ENCODE results near the gene C22orf39.

C22orf39 gene

GRCh38 chr22:19483481-19484244 is 36.2 kb upstream of the C22orf39 start:
- peaks cover 66% of the 10 kb centered on the region for H3K36me3 ChIP-seq (ENCODE audit: insufficient read depth, low read depth, low read length)

GRCh38 chr22:19482297-19482696 is 34.8 kb upstream of the C22orf39 start:
- no peak overlapping the region for H3K4me3 ChIP-seq (ENCODE audit: low read length)
- no peaks in the 10 kb centered on the region for H3K27me3 ChIP-seq (ENCODE audit: insufficient read depth, low read length)
- no peak overlapping the region for H3K9ac ChIP-seq (ENCODE audit: low read depth, low read length)
- H3K27ac ChIP-seq (ENCODE audit: low read length), result no peak overlapping the region
- no peaks in the 10 kb centered on the region for H3K9me3 ChIP-seq (ENCODE audit: insufficient read depth, low read depth, low read length)
- no peaks in the 10 kb centered on the region for H3K4me1 ChIP-seq (ENCODE audit: insufficient read depth, low read length)
- peaks cover 52% of the 10 kb centered on the region for H3K36me3 ChIP-seq (ENCODE audit: insufficient read depth, low read depth, low read length)

More at GRCh38 chr22:19483481-19484244, 36.2 kb upstream of the C22orf39 start:
- Histone ChIP-seq H3K9ac (ENCODE audit: low read depth, low read length) (no peak overlapping the region), H3K27ac (ENCODE audit: low read length) (no peak overlapping the region), H3K4me1 (ENCODE audit: insufficient read depth, low read length) (no peaks in the 10 kb centered on the region), H3K4me3 (ENCODE audit: low read length) (no peak overlapping the region), H3K9me3 (ENCODE audit: insufficient read depth, low read depth, low read length) (no peaks in the 10 kb centered on the region), H3K27me3 (ENCODE audit: insufficient read depth, low read length) (no peaks in the 10 kb centered on the region)

- Histone ChIP-seq H3K27ac (ENCODE audit: low read length) (no peak overlapping the region), H3K9me3 (ENCODE audit: insufficient read depth, low read depth, low read length) (no peaks in the 10 kb centered on the region), H3K9ac (ENCODE audit: low read depth, low read length) (peak overlapping the region; percentile 96; the same call in 1 of the 2 replicates), H3K4me1 (ENCODE audit: insufficient read depth, low read length) (no peaks in the 10 kb centered on the region), H3K4me3 (ENCODE audit: low read length) (peak overlapping the region; percentile 83), H3K27me3 (ENCODE audit: insufficient read depth, low read length) (no peaks in the 10 kb centered on the region), H3K36me3 (ENCODE audit: insufficient read depth, low read depth, low read length) (peaks cover 44% of the 10 kb centered on the region)
These were observed 33.3 kb upstream of the C22orf39 start for GRCh38 chr22:19480789-19481188.

GRCh38 chr22:19480173-19480568 is 32.7 kb upstream of the C22orf39 start:
- Histone ChIP-seq H3K27ac (ENCODE audit: low read length) (no peak overlapping the region), H3K9ac (ENCODE audit: low read depth, low read length) (peak overlapping the region; percentile 96), H3K4me3 (ENCODE audit: low read length) (peak overlapping the region; percentile 83), H3K4me1 (ENCODE audit: insufficient read depth, low read length) (no peaks in the 10 kb centered on the region), H3K36me3 (ENCODE audit: insufficient read depth, low read depth, low read length) (peaks cover 44% of the 10 kb centered on the region), H3K9me3 (ENCODE audit: insufficient read depth, low read depth, low read length) (no peaks in the 10 kb centered on the region), H3K27me3 (ENCODE audit: insufficient read depth, low read length) (no peaks in the 10 kb centered on the region)

GRCh38 chr22:19479355-19480172 is 32.1 kb upstream of the C22orf39 start, which contains the start of gene CDC45:
TSS of gene CDC45 (plus strand) at chr22:19479920. CDS start at chr22:19479969, 49 bp downstream.
- Histone ChIP-seq H3K36me3 (ENCODE audit: insufficient read depth, low read depth, low read length) (peaks cover 42% of the 10 kb centered on the region), H3K27me3 (ENCODE audit: insufficient read depth, low read length) (no peaks in the 10 kb centered on the region), H3K4me1 (ENCODE audit: insufficient read depth, low read length) (no peaks in the 10 kb centered on the region), H3K9me3 (ENCODE audit: insufficient read depth, low read depth, low read length) (no peaks in the 10 kb centered on the region), H3K4me3 (ENCODE audit: low read length) (peak within 1 kb of the TSS; percentile 83), H3K9ac (ENCODE audit: low read depth, low read length) (peak within 1 kb of the TSS; percentile 96), H3K27ac (ENCODE audit: low read length) (peak within 1 kb of the TSS; percentile 99)

- H3K4me3 ChIP-seq (ENCODE audit: low read length), result peak within 1 kb of the TSS; percentile 83
- H3K9me3 ChIP-seq (ENCODE audit: insufficient read depth, low read depth, low read length), result no peaks in the 10 kb centered on the region
- H3K9ac ChIP-seq (ENCODE audit: low read depth, low read length), result peak within 1 kb of the TSS; percentile 96
- peaks cover 39% of the 10 kb centered on the region for H3K36me3 ChIP-seq (ENCODE audit: insufficient read depth, low read depth, low read length)
- no peaks in the 10 kb centered on the region for H3K4me1 ChIP-seq (ENCODE audit: insufficient read depth, low read length)
- H3K27ac ChIP-seq (ENCODE audit: low read length), result peak within 1 kb of the TSS; percentile 99
- no peaks in the 10 kb centered on the region for H3K27me3 ChIP-seq (ENCODE audit: insufficient read depth, low read length)
These were observed 31.4 kb upstream of the C22orf39 start, which contains the start of gene UFD1 for GRCh38 chr22:19478901-19479354. TSS of gene UFD1 (minus strand) at chr22:19479193. CDS start at chr22:19479085, 108 bp downstream.

- peak overlapping the region; percentile 83 for H3K4me3 ChIP-seq (ENCODE audit: low read length)
- H3K9ac ChIP-seq (ENCODE audit: low read depth, low read length), result peak overlapping the region; percentile 96
- H3K27me3 ChIP-seq (ENCODE audit: insufficient read depth, low read length), result no peaks in the 10 kb centered on the region
- H3K4me1 ChIP-seq (ENCODE audit: insufficient read depth, low read length), result no peaks in the 10 kb centered on the region
- peaks cover 39% of the 10 kb centered on the region for H3K36me3 ChIP-seq (ENCODE audit: insufficient read depth, low read depth, low read length)
- peak overlapping the region; percentile 54 for H3K27ac ChIP-seq (ENCODE audit: low read length)
- H3K9me3 ChIP-seq (ENCODE audit: insufficient read depth, low read depth, low read length), result no peaks in the 10 kb centered on the region
These were observed 30.8 kb upstream of the C22orf39 start for GRCh38 chr22:19478045-19478900.

GRCh38 chr22:19477321-19478044 is 30.0 kb upstream of the C22orf39 start:
- Histone ChIP-seq H3K9me3 (ENCODE audit: insufficient read depth, low read depth, low read length) (no peaks in the 10 kb centered on the region), H3K9ac (ENCODE audit: low read depth, low read length) (peak overlapping the region; percentile 96; the same call in 1 of the 2 replicates), H3K4me3 (ENCODE audit: low read length) (peak overlapping the region; percentile 83), H3K27ac (ENCODE audit: low read length) (no peak overlapping the region), H3K4me1 (ENCODE audit: insufficient read depth, low read length) (no peaks in the 10 kb centered on the region), H3K36me3 (ENCODE audit: insufficient read depth, low read depth, low read length) (peaks cover 39% of the 10 kb centered on the region), H3K27me3 (ENCODE audit: insufficient read depth, low read length) (no peaks in the 10 kb centered on the region)

- Histone ChIP-seq H3K4me3 (ENCODE audit: low read length) (no peak overlapping the region), H3K36me3 (ENCODE audit: insufficient read depth, low read depth, low read length) (peaks cover 46% of the 10 kb centered on the region), H3K27me3 (ENCODE audit: insufficient read depth, low read length) (no peaks in the 10 kb centered on the region), H3K9me3 (ENCODE audit: insufficient read depth, low read depth, low read length) (no peaks in the 10 kb centered on the region), H3K9ac (ENCODE audit: low read depth, low read length) (no peak overlapping the region), H3K27ac (ENCODE audit: low read length) (no peak overlapping the region), H3K4me1 (ENCODE audit: insufficient read depth, low read length) (no peaks in the 10 kb centered on the region)
These were observed 28.5 kb upstream of the C22orf39 start for GRCh38 chr22:19476023-19476422.

- Histone ChIP-seq H3K9me3 (ENCODE audit: insufficient read depth, low read depth, low read length) (no peaks in the 10 kb centered on the region), H3K27me3 (ENCODE audit: insufficient read depth, low read length) (no peaks in the 10 kb centered on the region), H3K9ac (ENCODE audit: low read depth, low read length) (no peak overlapping the region), H3K36me3 (ENCODE audit: insufficient read depth, low read depth, low read length) (peaks cover 71% of the 10 kb centered on the region), H3K4me1 (ENCODE audit: insufficient read depth, low read length) (no peaks in the 10 kb centered on the region), H3K27ac (ENCODE audit: low read length) (no peak overlapping the region), H3K4me3 (ENCODE audit: low read length) (no peak overlapping the region)
These were observed 26.1 kb upstream of the C22orf39 start for GRCh38 chr22:19473578-19473977.

Measured in iPS-20b (cell line).